Stimulated activated CD4-positive, alpha-beta T cell treated with anti-CD3 and anti-CD28 coated beads, Interleukin-2, amount 100 ng/mL, for 48 hours (primary cell): ENCODE data around the gene MOCOS.

ENCODE experiments used
- DNase-seq, 2 donors: peaks; one replicate each; pipeline ENCODE4 v3.0.0-alpha.2; 2020

The MOCOS gene

DNA sequence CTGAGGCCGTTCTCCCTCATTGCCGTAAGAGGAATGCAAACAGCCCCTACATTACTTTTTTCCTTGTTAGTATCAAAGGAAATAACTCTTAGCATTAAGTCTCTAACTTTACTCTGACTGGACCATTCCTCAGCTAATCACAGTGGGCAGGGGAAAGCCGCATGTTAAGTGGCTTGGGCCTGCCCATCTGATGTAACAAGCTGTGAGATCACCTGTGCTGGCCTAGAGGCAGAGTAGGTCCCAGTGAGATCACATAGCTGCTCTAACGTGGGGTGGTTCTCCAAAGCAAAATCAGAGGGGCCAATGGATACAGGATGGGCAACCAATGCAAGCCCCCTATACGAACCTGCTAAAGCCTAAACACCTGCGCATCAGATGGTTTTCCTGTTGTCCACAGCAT lies 5.9 kb upstream of the MOCOS start:
- DNase-seq: no peak

DNA sequence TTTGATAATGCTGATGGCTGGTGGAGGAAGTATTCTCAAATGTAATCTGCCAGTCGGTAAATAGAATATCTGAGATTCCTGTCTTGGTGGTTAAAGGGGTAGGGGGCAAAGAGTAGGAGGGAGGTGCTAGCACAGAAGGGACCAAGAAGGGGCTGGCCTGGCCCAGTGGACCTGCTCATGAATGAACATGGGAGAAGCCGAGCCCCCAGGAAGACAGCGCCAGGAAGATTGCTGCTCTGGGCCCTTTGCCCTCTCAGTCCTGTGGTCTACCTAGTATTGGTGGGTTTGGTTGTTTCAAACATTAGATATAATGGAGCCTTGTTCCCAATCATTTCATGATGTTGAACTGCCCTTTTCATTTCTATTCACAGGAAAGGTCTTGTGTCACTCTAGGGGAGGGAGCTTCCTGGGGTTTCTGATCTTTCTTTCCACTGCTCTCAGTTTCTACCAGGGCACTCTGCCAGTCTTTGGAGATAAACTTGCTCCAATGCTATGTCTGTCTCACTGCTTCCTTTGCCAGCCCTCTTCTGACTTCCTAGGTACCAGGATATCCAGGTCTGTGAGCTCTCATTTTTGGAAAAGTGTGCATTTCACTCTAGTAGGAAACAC lies 5.3 kb upstream of the MOCOS start:
- DNase-seq: no peak

DNA sequence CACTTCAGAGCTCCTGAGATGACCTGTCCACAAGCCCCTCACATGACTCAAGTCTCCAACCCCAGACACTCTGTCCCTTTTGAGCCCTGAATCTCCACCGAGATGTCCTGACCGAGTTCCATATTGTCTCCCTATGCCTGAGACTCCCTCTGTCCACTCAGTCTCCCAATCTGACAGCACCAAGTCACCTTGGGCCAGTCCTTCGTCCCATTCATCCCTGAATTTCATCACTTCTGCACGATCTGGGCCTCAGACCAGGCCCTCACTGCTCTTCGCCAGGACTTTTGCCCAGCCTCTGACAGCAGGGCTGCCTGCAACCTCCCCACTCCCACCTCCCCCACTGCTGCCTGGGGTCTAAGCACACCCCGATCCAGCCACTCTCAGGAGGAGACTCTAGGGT lies 4.3 kb upstream of the MOCOS start:
- DNase-seq: no peak

DNA sequence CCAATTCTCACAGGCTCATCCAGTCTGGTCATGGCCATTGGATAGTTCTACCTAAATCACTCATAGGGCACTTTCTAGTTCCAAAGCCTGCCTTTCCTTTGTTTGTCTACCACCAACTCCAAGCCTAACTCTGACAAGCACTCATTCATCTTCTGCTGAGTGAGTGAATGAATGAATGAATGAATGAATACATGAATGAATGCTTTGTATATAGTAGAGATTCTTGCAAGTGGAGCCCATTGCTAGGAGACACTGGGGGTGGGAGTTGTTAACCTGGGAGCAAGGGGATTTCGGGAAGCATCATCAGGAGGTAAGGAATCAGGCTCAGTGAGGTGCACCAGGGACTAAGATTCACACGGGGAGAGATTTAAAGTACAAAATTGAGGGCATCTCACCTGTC lies 3.3 kb upstream of the MOCOS start:
- DNase-seq: no peak

DNA sequence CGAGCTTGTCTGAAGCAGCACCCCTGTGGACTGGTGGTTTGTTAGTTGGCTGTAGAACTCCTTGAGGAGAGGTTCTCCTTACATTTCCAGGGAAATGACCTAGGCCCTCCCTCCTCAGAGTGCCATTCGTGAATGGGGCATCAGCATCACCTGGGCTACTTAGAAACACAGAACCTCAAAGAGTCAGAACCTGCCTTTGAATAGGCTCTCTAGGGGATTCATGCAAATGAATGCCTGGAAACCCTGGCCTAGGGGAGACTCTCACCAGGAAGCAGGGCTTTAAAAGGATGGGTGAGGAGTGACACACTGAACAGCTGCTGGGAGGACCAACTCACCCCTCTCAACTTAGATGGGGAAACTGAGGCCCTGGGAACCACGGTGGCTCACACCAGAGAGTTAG lies 2.1 kb upstream of the MOCOS start:
- no peak for DNase-seq

DNA sequence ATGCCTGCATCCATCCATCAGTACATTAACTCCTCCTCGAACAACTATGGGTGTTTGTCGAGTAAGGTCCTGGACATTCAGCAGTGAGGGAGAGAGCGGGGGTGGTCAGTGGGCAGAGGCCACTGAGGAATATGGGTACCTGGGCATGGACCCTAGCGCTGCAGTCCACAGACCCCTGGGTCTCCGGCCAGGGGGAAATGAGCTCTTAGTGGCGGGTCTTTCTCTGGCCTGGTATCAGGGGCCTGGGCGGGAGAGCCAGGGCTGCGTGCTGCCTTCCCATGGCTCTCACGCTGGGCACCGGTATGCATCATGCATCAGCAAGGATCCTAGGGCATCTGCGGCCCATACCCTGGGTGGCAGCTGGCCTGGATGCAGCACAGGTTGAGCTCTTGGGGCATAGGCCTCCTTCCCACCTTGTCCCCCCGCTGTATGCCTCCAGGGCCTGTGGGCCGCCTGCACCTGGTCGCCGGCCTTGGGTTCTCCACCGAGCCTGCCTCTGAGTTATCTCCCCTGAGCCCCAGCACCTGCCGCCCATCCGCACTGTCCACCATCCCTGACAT lies 1.3 kb upstream of the MOCOS start:
- no peak for DNase-seq

DNA sequence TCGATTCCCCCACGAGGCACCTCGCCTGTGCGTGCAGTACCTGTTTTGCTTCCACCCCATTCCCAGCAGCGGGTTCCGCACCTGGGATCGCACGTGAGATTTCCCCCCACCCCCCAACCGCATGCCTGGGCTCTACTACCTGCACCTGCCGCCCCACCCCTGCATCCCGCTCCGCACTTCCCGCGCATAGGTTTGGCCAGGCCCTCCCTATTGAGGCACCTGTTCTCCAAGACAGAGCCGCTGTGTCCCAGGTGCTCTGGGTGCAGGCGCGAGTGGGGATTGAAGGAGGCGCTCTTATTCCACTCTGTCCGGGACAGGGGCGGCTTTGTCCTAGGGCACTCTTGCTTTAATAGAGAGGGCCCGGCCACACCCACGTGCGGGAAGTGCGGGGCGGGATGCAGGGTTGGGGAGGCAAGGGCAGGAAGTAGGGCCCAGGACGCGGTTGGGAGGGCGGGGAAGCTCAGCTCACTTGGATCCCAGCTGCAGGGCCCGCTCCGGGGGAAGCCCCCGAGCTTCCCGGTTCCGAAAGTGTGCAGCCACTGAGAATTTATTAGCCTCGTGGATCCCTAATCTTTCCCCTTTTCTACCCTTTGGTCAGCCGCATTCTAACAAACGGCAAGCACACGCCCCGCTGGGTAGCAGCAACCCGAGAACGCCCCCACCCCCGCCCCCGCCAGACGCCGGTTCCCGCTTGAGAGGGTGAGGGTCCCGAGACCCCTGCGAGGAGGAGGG lies 670 bp upstream of the MOCOS start:
- DNase-seq: peak in 1 of 2 donors; percentile 21

DNA sequence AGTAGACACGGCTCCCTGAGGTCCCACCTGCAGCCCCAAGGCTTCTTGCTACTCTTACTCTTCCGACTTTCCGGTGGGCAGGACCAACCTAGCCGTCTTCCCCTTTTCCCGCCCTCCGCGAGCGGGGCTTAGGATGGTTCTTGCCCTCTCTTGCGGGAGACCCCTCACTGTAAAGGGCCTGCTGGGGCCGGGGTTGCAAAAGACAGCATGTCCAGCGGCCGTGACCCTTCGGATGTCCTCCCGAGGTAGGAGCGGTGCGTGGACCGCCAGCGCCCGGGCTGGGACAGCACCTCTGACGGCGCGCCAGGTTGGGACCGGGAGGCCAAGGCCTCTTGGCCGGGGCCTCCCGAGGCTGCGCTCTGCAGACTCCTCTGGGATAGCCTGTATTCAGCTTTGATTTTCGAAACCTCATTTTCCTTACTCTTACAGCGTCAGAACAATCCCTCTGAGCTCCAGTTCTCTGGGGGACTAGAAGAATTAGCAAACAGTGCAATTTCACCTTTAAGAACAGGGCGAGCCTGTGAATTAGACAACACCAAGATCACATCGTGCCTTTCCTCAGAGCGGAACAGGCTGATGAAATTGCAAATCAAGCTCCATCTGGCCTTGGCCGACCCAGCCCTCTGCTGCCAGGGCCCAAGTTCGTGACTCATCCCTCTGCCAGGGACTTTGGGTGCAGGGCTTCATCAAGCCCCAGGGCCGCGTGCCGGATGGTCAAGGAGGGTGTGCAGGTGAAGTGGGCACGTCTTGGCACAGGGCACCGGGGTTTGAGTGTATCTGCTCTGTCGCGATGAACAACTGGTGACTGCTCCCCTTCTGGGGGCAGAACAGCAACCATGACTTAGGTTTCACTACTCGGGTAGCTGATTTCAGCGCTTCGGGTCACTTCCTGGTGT lies 777 bp downstream of the MOCOS start:
- no peak for DNase-seq

DNA sequence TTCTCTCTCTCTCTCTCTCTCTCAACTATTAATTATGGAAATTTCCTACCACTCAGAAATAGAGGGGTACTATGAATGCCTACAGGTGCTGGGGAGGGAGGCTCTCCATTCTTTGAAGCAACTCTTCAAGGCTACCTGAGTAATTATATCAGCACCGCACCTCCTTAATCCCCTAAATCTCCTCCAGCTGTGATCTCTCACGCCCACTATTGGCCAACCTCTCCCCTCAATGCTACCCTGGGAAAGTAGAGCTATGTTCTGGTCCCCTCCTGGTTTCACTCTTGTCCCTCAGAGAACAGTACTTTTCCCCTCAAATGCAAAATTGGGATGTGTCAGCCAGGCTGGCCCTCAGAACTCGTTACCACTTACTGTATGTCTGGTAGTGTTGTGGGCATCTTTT lies 1.6 kb downstream of the MOCOS start:
- DNase-seq: no peak

DNA sequence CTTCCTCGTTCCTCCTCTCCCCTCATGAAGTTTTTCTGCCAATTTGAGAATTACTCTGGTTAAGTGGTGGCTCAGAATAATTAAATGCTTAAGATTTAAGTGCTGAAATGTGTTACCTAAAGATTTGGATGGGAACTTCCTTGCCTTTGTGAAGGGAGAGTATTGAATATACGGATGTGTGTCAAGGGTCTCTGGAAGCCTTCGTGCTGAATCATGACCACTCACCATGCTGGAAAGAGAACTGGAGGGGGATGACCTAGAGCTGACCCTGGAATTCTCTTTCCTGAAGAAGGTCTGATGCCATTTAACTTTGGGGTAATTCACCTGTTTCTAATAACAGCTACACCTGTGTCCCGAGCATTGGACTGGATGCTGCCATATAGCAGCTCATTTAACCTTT lies 2.2 kb downstream of the MOCOS start:
- no peak for DNase-seq

DNA sequence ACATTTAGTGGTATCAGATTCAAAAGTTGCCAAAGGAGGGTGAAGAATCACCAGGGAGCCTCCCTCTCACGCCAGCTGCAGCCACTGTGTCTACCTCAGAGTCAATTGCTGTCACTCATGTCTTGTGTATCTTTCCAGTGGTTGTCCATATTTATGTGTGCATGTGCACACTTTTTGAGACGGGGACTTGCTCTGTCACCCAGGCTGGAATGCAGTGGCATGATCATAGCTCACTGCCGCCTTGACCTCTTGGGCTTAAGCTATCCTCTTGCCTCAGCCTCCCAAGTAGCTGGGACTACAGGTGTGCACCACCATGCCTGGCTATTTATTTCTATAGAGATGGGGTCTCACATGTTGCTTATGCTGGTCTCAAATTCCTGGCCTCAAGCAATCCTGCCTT lies 4.0 kb downstream of the MOCOS start:
- DNase-seq: no peak

DNA sequence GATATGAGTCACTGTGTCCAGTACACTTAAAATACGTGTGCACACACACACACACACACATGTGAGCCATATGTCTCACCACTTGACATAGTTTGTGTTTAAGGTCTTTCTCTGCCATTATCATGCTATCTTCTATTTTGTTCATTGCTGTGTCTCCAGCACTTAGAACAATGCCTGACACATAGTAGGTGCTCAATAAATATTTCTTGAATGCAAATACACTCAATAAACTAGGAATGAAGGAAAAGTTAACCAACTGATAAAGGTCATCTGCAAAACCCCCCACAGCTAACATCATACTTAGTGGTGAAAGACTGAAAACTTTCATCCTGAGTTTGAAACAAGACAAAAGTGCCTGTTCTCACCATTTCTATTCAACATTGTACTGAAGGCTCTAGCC lies 4.4 kb downstream of the MOCOS start:
- DNase-seq: no peak

DNA sequence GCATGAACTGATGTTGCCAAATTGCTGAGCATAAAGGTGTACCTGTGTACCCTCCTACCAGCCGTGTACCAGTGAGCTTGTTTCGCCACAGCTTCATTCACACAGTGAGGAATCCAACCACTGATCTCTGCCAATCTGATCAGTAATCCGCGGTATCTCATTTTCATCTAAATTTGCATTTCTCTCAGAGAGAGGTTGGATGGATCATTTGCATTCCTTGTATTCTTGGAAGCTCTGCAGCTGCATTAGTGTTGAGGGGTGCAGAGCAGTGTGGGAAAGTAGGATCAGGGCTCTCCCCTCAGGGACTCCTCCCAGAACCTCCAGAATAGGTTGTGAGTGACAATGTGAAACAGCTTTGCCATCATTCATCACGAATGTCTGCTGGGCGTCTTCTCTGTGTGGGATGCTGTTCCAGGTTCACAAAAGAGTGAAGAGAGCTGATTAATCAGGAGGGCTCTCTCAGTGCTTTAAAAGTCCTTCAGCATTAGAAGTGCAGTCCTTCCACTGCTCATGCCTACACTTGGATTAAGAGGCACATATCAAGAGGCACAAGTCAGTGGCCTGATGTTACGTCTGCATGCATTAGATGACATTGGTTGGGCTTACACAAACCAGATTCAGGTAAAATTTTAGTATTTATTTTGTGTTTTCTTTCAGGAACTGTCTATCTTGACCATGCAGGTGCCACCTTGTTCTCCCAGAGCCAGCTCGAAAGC lies 7.5 kb downstream of the MOCOS start:
- no peak for DNase-seq

DNA sequence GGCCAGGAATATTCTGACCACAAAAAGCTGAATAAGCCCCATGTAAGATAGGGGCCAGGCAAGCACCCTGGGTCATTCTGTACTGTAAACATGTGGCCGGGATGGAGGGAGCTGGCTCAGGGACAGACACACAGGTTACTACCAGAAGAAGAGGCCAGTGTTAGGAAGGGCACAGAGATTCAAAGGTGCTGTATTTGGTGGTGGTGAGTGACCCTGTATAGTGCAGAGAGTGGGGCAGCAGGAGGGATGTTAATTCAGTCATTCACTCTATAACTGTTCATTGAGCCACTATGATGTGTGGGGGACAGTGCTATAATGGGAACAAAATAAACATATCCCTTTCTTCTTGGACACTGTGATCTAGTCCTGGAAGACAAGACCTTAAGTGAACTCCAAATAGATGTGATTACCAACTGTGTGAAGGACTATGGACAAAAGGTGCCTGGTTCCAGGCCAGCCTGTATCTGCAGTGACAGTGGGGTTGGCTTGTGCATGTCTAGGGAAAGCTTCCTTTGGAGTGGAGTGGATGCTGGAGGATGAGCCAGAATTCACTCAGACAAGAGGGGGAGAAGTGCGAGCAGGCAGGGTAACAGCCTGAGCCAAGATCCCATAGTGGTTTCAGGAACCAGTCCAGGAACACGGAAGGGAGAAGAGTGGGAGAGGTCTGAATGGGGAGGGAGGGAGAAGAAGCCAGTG lies 8.3 kb downstream of the MOCOS start:
- no peak for DNase-seq

DNA sequence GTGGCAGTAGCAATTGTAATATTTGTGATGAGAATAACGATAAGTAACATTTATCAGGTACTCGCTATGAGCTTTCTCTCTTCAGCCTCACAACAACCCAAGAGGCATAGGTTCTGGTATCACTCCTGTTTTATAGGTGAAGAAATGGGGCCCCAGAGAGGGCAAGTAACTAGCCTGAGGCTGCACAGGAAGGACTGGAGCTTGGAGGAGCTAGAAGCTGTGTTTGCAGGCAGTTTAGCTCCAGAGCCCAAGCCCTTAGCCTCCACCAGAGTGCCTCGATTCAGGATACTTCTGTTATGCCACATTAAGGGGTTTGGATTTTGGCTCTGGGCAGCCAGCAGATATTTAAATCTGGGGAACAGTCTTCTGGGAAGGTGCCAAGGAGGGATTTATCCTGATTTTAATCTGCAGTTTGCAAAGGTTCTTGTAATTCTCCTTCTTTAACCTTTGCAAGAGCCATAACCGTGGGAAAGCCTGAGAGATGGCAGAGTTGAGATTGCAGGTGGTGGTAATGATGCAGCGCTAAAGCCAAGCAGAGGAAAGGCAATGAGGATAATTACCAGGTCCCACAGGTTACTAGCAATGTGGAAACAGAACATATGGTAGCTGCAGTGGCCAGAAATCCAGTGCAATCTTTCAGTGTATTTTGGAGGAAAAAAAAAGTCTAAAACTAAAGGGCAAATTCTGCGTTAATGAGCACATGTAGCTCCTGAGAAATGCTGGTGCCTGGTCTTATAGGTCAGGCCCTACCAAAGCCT lies 9.1 kb downstream of the MOCOS start:
- no peak for DNase-seq

DNA sequence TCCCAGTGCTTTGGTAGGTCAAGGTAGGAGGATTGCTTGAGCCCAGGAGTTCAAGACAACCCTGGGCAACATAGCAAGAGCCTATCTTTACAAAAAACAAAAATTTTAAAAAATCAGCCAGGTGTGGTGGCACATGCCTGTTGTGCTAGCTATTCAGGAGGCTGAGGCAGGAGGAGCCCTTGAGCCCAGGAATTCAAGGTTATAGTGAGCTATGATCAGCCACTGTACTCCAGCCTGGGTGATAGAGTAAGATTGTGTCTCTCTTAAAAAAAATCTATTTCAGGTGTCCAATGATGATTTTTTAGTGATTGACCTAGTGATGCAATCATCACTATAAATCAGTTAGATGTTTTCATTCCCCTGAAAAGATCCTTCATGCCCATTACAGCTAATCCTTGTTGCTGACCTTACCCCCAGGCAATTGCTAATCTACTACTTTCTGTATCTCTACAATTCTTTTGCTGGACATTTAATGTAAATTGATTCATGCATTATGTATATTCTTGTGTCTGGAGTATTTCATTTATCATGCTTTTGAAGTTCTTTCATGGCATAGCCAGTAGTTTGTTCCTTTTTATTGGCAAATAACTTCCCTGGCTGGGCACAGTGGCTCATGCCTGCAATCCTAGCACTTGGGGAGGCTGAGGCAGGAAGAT lies 10.3 kb downstream of the MOCOS start:
- DNase-seq: no peak

DNA sequence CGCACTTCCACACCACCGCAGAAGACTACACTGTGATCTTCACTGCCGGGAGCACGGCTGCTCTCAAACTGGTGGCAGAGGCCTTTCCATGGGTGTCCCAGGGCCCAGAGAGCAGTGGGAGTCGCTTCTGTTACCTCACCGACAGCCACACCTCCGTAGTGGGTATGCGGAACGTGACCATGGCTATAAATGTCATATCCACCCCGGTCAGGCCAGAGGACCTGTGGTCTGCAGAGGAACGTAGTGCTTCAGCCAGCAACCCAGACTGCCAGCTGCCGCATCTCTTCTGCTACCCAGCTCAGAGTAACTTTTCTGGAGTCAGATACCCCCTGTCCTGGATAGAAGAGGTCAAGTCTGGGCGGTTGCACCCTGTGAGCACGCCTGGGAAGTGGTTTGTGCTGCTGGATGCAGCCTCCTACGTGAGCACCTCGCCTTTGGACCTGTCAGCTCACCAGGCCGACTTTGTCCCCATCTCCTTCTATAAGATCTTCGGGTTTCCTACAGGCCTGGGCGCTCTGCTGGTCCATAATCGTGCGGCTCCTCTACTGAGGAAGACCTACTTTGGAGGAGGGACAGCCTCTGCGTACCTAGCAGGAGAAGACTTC lies 12.5 kb downstream of the MOCOS start:
- no peak for DNase-seq

DNA sequence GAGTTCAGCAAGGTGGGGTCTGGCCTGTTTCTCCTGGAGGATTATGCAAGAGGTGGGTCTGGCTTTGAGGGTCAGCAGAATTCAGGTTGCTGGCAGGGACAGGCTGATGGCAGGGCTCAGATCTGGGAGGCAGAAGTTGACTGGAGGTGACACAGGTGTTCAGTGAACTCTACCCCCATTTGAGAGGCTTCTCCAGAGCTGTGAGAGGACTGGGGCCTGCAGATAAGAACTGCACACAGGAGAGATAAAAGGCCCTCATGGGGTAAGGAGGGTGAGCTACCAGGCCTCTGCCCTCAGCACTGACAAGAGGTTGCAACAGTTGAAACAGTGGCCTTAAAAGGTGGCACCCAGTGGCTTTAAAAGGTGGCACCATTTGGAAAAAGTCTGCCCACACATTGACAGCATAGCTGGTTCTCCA lies 13.1 kb downstream of the MOCOS start:
- DNase-seq: no peak

DNA sequence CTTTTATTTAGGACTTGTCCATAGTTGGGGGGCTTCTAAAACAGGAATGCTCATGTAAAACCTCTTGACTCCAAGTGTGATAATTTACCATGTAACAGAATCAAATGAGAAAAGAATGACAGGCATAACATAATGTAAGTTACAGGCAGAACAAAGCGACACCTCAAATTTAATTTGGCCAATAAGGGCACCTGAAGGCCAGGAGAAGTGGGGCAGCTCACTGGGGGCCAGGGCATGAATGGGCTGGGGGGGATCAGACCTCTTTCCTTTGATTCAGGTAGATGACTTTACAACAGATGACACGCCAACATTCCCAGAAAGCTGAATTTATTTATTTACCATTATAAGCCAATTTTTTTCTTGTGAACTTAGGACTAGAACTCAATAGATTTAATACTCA lies 14.5 kb downstream of the MOCOS start:
- DNase-seq: no peak

DNA sequence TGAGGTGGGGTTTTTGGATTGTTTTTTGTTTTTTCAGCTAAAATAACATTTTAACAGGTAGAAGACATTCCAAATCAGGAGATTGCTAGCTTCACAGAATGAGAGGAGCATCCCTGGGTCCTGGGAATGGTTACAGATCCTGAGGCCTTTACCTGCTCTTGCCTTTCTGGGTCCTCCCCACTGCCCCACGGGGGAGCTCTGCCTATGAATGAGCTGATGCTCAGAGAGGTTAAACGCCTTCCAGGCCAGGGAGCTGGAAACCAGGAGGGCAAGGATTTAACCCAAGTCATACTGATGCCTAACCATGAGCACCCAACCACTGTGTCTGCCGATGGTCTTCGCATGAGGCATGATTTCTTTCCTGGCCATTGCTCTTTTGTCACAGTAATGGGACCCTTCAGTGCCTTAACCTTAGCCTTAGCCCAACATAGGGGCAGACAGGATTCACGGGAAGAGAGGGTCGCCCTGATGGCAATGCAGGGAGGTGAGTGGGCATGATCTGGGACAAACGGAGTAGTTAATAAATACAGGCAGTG lies 16.1 kb downstream of the MOCOS start:
- no peak for DNase-seq
